GM19395 (cell line): Measurements from ENCODE around the gene ALDH16A1.

Experiments used
- ATAC-seq: cut with Tn5 transposase; IDR thresholded peaks from one replicate; pipeline ENCODE4 v1.9.1; 2021; ENCODE audit warnings: mild to moderate bottlenecking, moderate library complexity; ENCODE audit not compliant: unreplicated experiment

ALDH16A1 gene

DNA sequence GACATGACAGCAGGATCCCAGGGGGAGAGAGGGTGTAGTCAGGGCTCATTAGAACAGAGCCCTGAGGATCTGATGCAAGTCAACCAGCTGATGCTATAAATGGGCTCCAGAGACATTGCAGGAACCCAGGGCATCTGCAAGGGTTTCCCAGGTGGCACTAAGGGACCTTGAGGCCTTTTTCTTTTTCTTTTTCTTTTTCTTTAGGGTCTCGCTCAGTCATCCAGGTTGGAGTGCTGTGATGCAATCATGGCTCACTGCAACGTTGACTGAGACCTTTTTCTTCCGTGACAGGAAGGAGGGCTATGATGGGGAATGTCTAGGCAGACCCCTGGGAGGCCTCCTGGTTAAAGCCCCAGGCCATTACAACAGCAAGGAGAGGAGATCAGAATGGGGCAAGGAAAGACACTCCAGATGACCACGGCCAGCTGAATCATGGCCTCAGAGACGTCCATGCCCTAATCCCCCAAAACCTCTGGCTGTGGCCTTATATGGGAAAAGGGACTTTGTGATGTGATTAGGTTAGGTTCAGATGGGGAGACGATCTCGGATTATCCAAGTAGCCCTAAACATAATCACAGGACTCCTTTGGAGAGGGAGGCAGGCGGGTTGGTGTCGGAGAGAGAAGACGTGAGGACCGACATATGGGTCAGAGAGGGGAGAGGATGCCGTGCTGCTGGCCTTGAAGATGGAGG, 54.9 kb downstream of the ALDH16A1 start:
- ATAC-seq, result no peak

GRCh38 chr19:49512970-49513745, 60.1 kb downstream of the ALDH16A1 start:
- no peak for ATAC-seq

GRCh38 chr19:49513746-49514118, 60.7 kb downstream of the ALDH16A1 start:
- no peak for ATAC-seq

DNA sequence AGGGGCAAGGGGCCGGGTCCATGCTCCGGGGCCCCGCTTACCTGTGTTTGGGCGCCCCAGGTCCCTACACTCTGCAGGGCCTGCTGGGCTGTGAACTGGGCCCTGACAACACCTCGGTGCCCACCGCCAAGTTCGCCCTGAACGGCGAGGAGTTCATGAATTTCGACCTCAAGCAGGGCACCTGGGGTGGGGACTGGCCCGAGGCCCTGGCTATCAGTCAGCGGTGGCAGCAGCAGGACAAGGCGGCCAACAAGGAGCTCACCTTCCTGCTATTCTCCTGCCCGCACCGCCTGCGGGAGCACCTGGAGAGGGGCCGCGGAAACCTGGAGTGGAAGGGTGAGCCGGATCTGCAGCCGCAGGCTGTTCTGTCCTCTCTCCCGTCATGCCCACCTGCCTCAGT, 61.1 kb downstream of the ALDH16A1 start:
- ATAC-seq, result no peak

- no peak for ATAC-seq
Observed at GRCh38 chr19:49515767-49516166, 62.7 kb downstream of the ALDH16A1 start.

- no peak for ATAC-seq
Observed at GRCh38 chr19:49518033-49518432, 65.0 kb downstream of the ALDH16A1 start.
